Neural cell (in vitro differentiated cells): ENCODE measurements around the gene SAMD14. TPM values are rescaled to one million over a fixed set of nuclear protein-coding genes. Genes with fewer than 3 reads are reported as not detected.

ENCODE experiments used
- H2AFZ ChIP-seq: fragments of 200-600, 300-800 bp; sonication (generic), shearing (Covaris generic); 2 replicates; pipeline ENCODE4 v1.6.0; 2014; ENCODE audit warnings: low read depth, mild to moderate bottlenecking, antibody characterized with exemption, low read length, moderate library complexity
- H3F3A ChIP-seq: fragments of 200-600 bp; shearing (Covaris generic); 2 replicates; pipeline ENCODE4 v1.6.1; 2016; ENCODE audit warnings: mild to moderate bottlenecking, moderate library complexity, mixed read lengths, antibody characterized with exemption, low read length; ENCODE audit not compliant: insufficient read depth, poor library complexity, severe bottlenecking
- H3K27ac ChIP-seq: fragments of 200-600, 300-800 bp; sonication (generic), shearing (Covaris generic); 2 replicates; pipeline ENCODE4 v1.5.1; 2014; ENCODE audit warnings: mild to moderate bottlenecking, low read length, moderate library complexity
- H3K27me3 ChIP-seq: fragments of 300-800, 200-600 bp; sonication (generic), shearing (Covaris generic); 2 replicates; pipeline ENCODE4 v1.6.0; 2014; ENCODE audit warnings: mild to moderate bottlenecking, low read depth, low read length, moderate library complexity; ENCODE audit not compliant: insufficient read depth
- H3K36me3 ChIP-seq: fragments of 300-800, 200-600 bp; sonication (generic), shearing (Covaris generic); 2 replicates; pipeline ENCODE4 v1.5.1; 2014; ENCODE audit warnings: mild to moderate bottlenecking, antibody characterized with exemption, low read length, moderate library complexity; ENCODE audit not compliant: insufficient read depth
- H3K4me2 ChIP-seq: fragments of 300-800, 200-600 bp; sonication (generic), shearing (Covaris generic); 2 replicates; pipeline ENCODE4 v1.6.0; 2014; ENCODE audit warnings: mild to moderate bottlenecking, low read length
- H3K4me3 ChIP-seq: fragments of 300-800, 200-600 bp; sonication (generic), shearing (Covaris generic); 2 replicates; pipeline ENCODE4 v1.5.1; 2014; ENCODE audit warnings: mild to moderate bottlenecking, low read length, moderate library complexity
- H3K79me2 ChIP-seq: fragments of 200-600 bp; shearing (Covaris generic); replicated peaks from 2 replicates; pipeline ENCODE4 v1.6.0; 2014; ENCODE audit warnings: mild to moderate bottlenecking, low read length, moderate library complexity; ENCODE audit not compliant: insufficient read depth
- H3K9ac ChIP-seq: fragments of 300-800, 200-600 bp; sonication (generic), shearing (Covaris generic); 2 replicates; pipeline ENCODE4 v1.6.1; 2016; ENCODE audit warnings: mild to moderate bottlenecking, low read length, mixed read lengths
- H3K9me2 ChIP-seq: fragments of 200-600 bp; shearing (Covaris generic); 2 replicates; pipeline ENCODE4 v1.6.1; 2016; ENCODE audit warnings: mild to moderate bottlenecking, low read length, mixed read lengths; ENCODE audit not compliant: insufficient read depth
- H3K9me3 ChIP-seq: fragments of 200-600, 300-800 bp; sonication (generic), shearing (Covaris generic); 2 replicates; pipeline ENCODE4 v1.6.1; 2016; ENCODE audit warnings: mild to moderate bottlenecking, mixed run types, low read length, moderate library complexity, mixed read lengths
- H4K20me1 ChIP-seq: fragments of 200-600 bp; shearing (Covaris generic); 2 replicates; pipeline ENCODE4 v1.6.1; 2016; ENCODE audit warnings: mild to moderate bottlenecking, mixed run types; ENCODE audit not compliant: insufficient read depth
- EP300 ChIP-seq: fragments of 450-650 bp; conservative IDR thresholded peaks from 2 replicates; pipeline ENCODE4 v1.6.1; 2014; ENCODE audit warnings: antibody characterized with exemption, mild to moderate bottlenecking, moderate library complexity; ENCODE audit not compliant: poor library complexity, severe bottlenecking
- EZH2 ChIP-seq: fragments of 200-600, 300-800 bp; shearing (Covaris generic), sonication (generic); IDR thresholded peaks from 2 replicates; pipeline ENCODE4 v1.6.1; 2014; ENCODE audit warnings: antibody characterized with exemption, low read length, borderline replicate concordance, mild to moderate bottlenecking; ENCODE audit not compliant: insufficient read depth, poor library complexity, severe bottlenecking
- MXI1 ChIP-seq: fragments of 450-650 bp; conservative IDR thresholded peaks from 2 replicates; pipeline ENCODE4 v1.6.1; 2014; ENCODE audit warnings: antibody characterized with exemption, mild to moderate bottlenecking; ENCODE audit not compliant: poor library complexity, severe bottlenecking
- POLR2AphosphoS5 ChIP-seq: IDR thresholded peaks from 2 replicates; pipeline ENCODE4 v1.6.1; 2012
- RAD21 ChIP-seq: fragments of 450-650 bp; conservative IDR thresholded peaks from 2 replicates; pipeline ENCODE4 v1.6.1; 2014; ENCODE audit warnings: antibody characterized with exemption, mild to moderate bottlenecking, moderate library complexity
- SMC3 ChIP-seq: fragments of 450-650 bp; conservative IDR thresholded peaks from 2 replicates; pipeline ENCODE4 v1.6.1; 2014; ENCODE audit warnings: antibody characterized with exemption, mild to moderate bottlenecking, moderate library complexity; ENCODE audit not compliant: poor library complexity
- TAF1 ChIP-seq: IDR thresholded peaks from 2 replicates; pipeline ENCODE4 v1.6.1; 2012; ENCODE audit warnings: low read depth
- polyA plus RNA-seq: library from polyadenylated mRNA; depleted of rRNA; stranded (reverse); fragments of >200 nt; gene quantifications from 2 replicates; pipeline ENCODE4 v1.2.3, GENCODE V29; 2014
- TF ChIP-seq, protein P1 (sequence below): fragments of 450-650 bp; IDR thresholded peaks from 2 replicates; pipeline ENCODE4 v1.5.1; 2014; ENCODE audit warnings: antibody characterized with exemption, mild to moderate bottlenecking, moderate library complexity; ENCODE audit not compliant: poor library complexity, severe bottlenecking
- TF ChIP-seq, protein P2 (sequence below): IDR thresholded peaks from 2 replicates; pipeline ENCODE4 v1.6.1; 2012; ENCODE audit warnings: borderline replicate concordance

The SAMD14 gene
- polyA plus RNA-seq, 1 donor from 2014 or later: 105 TPM

DNA sequence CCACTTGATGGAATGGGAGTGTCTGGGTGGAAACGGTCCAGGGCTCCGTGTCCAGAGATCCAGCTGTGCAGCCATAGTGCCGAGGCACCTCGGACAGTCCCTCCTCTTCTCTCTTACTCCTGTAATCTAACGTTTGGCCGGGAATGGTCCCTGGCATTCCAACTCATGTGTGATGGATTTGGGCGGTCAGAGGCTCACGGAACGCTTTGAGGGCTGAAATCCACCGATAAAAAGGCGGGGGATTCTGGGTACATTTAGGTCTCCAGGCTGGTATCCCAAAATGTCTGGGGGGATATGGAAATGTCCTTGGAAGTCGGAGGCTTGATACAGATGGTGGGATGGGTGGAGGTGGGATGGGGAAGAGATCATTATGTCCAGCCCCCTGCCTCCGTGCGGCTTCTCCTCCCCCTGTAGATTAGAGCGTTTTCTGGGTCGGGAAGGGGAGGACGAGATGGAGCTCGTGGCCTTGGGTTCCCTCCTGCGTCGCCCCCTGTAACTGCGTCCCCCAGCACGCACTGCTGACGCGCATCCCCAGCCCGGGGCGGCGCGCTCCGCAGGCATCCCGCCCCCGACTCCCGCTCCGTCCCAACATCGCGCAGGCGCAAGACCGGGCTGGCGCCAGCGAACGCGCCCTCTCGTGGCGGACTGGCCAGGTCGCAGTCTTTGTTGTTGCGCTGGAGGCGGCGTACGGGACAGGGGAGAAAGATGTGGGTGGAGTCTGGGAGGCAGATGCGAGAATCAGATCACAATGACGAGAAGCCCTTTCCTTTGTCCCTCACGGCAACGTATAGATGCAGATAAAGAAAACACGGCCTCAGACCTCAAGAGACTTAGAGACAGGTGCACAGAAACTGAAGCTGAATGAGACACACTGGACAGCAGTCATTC, 31.3 kb upstream of the SAMD14 start:
- Histone ChIP-seq H2AFZ (peak overlapping the region; percentile 74), H4K20me1 (no peaks in the 10 kb centered on the region), H3F3A (no peaks in the 10 kb centered on the region), H3K4me3 (peak overlapping the region; percentile 65), H3K27me3 (no peaks in the 10 kb centered on the region), H3K79me2 (no peaks in the 10 kb centered on the region), H3K4me2 (peak overlapping the region; percentile 75), H3K9me3 (no peaks in the 10 kb centered on the region), H3K9ac (peak overlapping the region; percentile 79), H3K27ac (peak overlapping the region; percentile 94), H3K36me3 (no peaks in the 10 kb centered on the region), H3K9me2 (no peaks in the 10 kb centered on the region)
- TF ChIP-seq POLR2AphosphoS5 (peak; percentile 93), MXI1 (peak; percentile 66), EP300 (peak; percentile 89), EZH2 (no peak), SMC3 (peak; percentile 97), TAF1 (peak; percentile 69), RAD21 (peak; percentile 87)
- TF ChIP-seq, protein P1, sequence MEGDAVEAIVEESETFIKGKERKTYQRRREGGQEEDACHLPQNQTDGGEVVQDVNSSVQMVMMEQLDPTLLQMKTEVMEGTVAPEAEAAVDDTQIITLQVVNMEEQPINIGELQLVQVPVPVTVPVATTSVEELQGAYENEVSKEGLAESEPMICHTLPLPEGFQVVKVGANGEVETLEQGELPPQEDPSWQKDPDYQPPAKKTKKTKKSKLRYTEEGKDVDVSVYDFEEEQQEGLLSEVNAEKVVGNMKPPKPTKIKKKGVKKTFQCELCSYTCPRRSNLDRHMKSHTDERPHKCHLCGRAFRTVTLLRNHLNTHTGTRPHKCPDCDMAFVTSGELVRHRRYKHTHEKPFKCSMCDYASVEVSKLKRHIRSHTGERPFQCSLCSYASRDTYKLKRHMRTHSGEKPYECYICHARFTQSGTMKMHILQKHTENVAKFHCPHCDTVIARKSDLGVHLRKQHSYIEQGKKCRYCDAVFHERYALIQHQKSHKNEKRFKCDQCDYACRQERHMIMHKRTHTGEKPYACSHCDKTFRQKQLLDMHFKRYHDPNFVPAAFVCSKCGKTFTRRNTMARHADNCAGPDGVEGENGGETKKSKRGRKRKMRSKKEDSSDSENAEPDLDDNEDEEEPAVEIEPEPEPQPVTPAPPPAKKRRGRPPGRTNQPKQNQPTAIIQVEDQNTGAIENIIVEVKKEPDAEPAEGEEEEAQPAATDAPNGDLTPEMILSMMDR: peak; percentile 100
- TF ChIP-seq, protein P2, sequence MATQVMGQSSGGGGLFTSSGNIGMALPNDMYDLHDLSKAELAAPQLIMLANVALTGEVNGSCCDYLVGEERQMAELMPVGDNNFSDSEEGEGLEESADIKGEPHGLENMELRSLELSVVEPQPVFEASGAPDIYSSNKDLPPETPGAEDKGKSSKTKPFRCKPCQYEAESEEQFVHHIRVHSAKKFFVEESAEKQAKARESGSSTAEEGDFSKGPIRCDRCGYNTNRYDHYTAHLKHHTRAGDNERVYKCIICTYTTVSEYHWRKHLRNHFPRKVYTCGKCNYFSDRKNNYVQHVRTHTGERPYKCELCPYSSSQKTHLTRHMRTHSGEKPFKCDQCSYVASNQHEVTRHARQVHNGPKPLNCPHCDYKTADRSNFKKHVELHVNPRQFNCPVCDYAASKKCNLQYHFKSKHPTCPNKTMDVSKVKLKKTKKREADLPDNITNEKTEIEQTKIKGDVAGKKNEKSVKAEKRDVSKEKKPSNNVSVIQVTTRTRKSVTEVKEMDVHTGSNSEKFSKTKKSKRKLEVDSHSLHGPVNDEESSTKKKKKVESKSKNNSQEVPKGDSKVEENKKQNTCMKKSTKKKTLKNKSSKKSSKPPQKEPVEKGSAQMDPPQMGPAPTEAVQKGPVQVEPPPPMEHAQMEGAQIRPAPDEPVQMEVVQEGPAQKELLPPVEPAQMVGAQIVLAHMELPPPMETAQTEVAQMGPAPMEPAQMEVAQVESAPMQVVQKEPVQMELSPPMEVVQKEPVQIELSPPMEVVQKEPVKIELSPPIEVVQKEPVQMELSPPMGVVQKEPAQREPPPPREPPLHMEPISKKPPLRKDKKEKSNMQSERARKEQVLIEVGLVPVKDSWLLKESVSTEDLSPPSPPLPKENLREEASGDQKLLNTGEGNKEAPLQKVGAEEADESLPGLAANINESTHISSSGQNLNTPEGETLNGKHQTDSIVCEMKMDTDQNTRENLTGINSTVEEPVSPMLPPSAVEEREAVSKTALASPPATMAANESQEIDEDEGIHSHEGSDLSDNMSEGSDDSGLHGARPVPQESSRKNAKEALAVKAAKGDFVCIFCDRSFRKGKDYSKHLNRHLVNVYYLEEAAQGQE: peak; percentile 72

DNA sequence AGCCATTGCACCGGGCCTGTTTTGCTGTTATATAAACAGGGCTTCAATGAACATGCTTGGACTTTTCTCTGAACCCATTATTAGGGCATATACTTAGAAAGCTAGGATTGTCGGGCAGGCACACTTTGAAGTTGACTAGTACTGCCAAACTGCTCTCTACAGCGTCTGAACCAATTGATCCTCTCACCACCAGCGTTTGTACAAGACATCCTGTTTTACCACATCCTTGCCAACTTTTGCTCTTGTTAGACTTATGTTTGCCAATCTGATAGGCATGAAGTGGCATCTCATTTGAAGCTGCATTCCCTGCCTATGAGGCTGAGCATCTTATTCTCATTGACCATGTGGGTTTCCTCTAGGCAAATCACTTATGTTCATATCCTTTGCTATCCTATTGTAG, 27.9 kb upstream of the SAMD14 start:
- no peaks in the 10 kb centered on the region for H3K36me3 ChIP-seq

More for the DNA sequence above, 27.9 kb upstream of the SAMD14 start:
- Histone ChIP-seq H3K27me3 (no peaks in the 10 kb centered on the region), H3K9me2 (no peaks in the 10 kb centered on the region), H3K4me3 (no peak overlapping the region), H3K9ac (no peak overlapping the region), H4K20me1 (no peaks in the 10 kb centered on the region), H3K27ac (no peak overlapping the region), H3F3A (no peaks in the 10 kb centered on the region), H3K79me2 (no peaks in the 10 kb centered on the region), H3K9me3 (no peaks in the 10 kb centered on the region), H2AFZ (no peak overlapping the region), H3K4me2 (no peak overlapping the region)
- no peak for TF ChIP-seq MXI1
